Stomach smooth muscle (tissue), 2 donors: ENCODE measurements around the gene GRB2.
"Not testable (repeated sequence)": the region's sequence is repeated elsewhere in the genome, so short reads cannot be mapped to it uniquely, and the experiment has no call there.

ENCODE experiments used
- H3K27ac ChIP-seq: one replicate; pipeline ENCODE4 v1.7.0; 2013; ENCODE audit warnings: mild to moderate bottlenecking, low read length, inconsistent platforms
- H3K27me3 ChIP-seq, 2 donors: one replicate each; pipeline ENCODE4 v1.7.0; 2013; ENCODE audit warnings: low read length in 2 of 2; ENCODE audit not compliant: insufficient read depth in 2 of 2, control insufficient read depth in 1 of 2
- H3K36me3 ChIP-seq, 2 donors: one replicate each; pipeline ENCODE4 v1.7.0; 2013; ENCODE audit warnings: low read length in 2 of 2; ENCODE audit not compliant: control insufficient read depth in 2 of 2, insufficient read depth in 2 of 2
- H3K4me1 ChIP-seq: one replicate; pipeline ENCODE4 v1.7.0; 2013; ENCODE audit warnings: low read length; ENCODE audit not compliant: control insufficient read depth, insufficient read depth
- H3K4me3 ChIP-seq, 2 donors: one replicate each; pipeline ENCODE4 v1.7.0; 2013; ENCODE audit warnings: low read length in 2 of 2
- H3K9ac ChIP-seq, 2 donors: one replicate each; pipeline ENCODE4 v1.7.0; 2013; ENCODE audit warnings: low read length in 2 of 2, mild to moderate bottlenecking in 1 of 2
- H3K9me3 ChIP-seq, 2 donors: one replicate each; pipeline ENCODE4 v1.7.0; 2013; ENCODE audit warnings: low read length in 2 of 2; ENCODE audit not compliant: control insufficient read depth in 2 of 2
- donor health status: healthy.
- donor health status: Pancreatic carcinoma.

Gene GRB2

DNA sequence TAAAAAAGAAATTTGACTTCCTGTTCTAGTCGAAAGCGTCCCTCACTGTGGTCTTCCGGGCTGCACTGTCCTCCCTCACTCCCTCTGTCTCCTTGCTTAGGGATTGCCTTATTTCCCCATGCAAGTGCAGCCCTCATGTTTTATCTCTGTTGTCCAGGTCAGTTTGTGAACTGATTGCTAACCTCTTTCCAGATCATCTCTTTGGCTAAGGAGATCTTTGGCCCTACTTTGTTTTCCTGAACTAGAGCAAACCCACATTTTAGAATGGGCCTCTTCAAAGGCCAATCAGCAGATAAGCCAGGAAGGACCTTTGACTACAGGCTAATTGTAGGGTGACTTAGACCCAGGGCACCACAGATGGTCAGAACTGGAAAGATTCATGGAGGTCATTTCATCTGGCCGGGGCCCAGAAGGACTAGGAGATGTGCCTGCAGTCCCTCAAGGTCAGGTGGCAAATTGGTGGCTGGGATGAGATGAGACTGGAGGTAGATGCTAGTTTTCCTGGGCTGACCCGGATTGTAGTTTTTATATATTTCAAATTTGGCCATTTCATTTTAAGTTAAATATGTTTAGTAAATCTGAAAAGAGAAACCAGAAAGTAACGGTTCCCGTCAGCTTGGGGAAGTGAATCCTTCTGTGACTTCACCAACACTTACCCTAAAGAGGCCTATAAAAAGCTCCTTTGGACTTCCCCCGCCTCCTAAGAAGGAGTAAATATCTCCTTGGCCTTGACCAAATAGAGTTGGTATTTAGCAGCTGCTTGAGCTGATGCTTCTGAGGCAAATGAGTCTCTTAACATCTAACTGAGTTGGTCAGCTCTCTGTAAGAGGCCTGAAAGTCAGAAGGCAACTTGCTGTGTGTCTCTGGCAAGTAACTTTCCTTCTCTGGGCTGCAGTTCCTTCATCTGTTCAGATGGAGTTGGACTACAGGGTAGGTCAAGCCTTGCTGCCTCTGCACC lies 110.0 kb downstream of the GRB2 start:
- H3K27me3 ChIP-seq, result no peaks in the 10 kb centered on the region
- H3K4me1 ChIP-seq, result no peaks in the 10 kb centered on the region
- H3K9ac ChIP-seq, result no peak overlapping the region
- H3K36me3 ChIP-seq, result no peaks in the 10 kb centered on the region
- H3K27ac ChIP-seq, result no peak overlapping the region
- no peaks in the 10 kb centered on the region for H3K9me3 ChIP-seq
- H3K4me3 ChIP-seq, result no peak overlapping the region

GRCh38 chr17:75292810-75293448 lies 112.5 kb downstream of the GRB2 start:
- not testable (repeated sequence) for H3K9ac ChIP-seq, H3K9me3 ChIP-seq, H3K27ac ChIP-seq

DNA sequence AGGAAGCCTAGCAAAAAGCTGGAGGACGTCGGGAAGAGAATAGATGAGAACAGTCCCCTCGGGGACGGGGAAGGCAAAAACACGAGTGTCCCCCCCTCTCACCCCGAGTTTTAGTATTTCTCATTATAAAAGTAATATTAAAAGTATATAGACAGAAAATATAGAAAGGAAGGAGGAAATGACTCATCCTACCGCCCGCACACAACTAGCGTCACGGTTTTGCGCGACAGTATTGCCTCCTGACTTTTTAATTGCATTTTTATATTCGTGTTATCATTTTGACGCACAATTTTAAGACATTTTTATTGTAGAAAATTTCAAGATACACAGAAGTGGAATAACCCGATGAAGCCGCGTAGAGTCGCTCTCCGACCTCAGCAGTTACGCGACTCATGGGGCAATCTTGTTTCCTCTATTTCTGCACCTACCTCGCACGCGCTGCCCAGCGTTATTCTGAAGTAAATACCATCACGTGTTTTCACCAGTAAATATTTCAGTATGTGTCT lies 115.6 kb downstream of the GRB2 start:
- peak overlapping the region; percentile 76 for H3K27ac ChIP-seq
- H3K4me3 ChIP-seq, result peak overlapping the region; percentile 93 to 94
- peaks cover 5 to 10% of the 10 kb centered on the region in 2 donors for H3K36me3 ChIP-seq
- H3K4me1 ChIP-seq, result peaks cover 5% of the 10 kb centered on the region
- no peaks in the 10 kb centered on the region for H3K27me3 ChIP-seq
- peak overlapping the region; percentile 75 to 85 for H3K9ac ChIP-seq
- H3K9me3 ChIP-seq, result no peaks in the 10 kb centered on the region

More at GRCh38 chr17:75292810-75293448, 112.5 kb downstream of the GRB2 start:
- H3K27me3 ChIP-seq, H3K36me3 ChIP-seq, H3K4me3 ChIP-seq, H3K4me1 ChIP-seq: not testable (repeated sequence)

DNA sequence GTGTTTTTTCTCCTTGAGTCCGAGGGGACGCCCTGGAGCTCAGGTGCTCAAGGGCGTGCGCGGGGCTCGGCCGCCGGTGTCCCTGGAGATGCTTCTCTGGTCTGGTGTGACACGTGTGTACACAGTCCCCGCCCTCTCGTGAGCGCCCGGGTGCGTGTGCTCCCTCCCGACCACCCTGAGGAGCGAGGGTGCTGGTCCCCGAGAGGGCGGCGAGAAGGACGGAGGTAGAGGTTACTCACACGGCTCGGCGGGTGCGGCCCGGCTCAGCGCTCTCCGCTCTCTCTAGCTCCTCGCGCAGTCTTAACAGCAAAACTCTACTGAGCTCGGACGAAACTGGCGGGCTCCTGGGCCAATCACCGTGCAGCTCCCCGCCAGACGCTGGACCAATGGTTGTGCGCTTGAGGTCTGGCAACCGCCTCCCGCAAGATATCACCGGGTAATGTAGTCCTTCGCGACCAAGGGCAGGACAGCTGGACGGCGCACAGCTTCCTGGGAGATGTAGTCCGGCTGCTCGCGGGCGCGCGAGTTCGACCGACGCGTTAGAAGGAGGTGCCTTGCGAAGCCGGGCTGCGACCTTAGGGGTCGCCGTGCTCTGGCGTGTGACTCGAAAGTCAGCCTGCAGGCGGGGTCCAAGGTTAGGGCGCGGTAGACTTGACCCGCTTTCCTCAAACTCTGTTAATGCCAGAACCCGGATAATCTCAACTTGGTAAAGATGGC lies 116.2 kb downstream of the GRB2 start, which contains the start of gene SLC25A19:
SLC25A19 (minus strand) TSS at position 319 of the 717 bp plus-strand sequence. CDS start 2,669 bp downstream, outside the sequence.
- Histone ChIP-seq H3K4me3 (peak within 1 kb of the TSS; percentile 93 to 94), H3K4me1 (peaks cover 5% of the 10 kb centered on the region), H3K9me3 (no peaks in the 10 kb centered on the region), H3K36me3 (peaks cover 5 to 10% of the 10 kb centered on the region in 2 donors), H3K27me3 (no peaks in the 10 kb centered on the region), H3K27ac (peak within 1 kb of the TSS; percentile 76), H3K9ac (peak within 1 kb of the TSS; percentile 85 to 92)

DNA sequence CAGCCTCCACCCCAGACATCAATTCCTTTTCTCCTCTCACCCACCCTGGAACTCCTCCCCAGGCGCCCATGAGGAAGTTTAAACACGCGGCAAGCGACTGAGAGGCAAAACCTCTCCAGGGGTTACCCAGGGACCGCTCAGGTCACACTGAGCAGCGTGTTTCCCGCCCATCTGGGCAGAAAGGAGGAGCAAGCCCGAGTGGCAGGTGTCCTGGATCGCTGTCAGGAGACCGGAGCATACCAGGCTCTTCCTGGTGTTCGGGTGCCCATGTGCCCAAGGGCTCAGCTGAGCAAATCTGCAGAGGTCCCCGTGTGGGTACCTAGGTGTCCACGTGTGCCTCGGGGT lies 116.7 kb downstream of the GRB2 start:
- peak overlapping the region; percentile 76 for H3K27ac ChIP-seq
- peaks cover 5 to 10% of the 10 kb centered on the region in 2 donors for H3K36me3 ChIP-seq
- H3K9me3 ChIP-seq, result no peaks in the 10 kb centered on the region
- peak overlapping the region; percentile 82 to 92 for H3K9ac ChIP-seq
- no peaks in the 10 kb centered on the region for H3K27me3 ChIP-seq
- H3K4me3 ChIP-seq, result peak overlapping the region; percentile 93 to 94
- peaks cover 5% of the 10 kb centered on the region for H3K4me1 ChIP-seq

DNA sequence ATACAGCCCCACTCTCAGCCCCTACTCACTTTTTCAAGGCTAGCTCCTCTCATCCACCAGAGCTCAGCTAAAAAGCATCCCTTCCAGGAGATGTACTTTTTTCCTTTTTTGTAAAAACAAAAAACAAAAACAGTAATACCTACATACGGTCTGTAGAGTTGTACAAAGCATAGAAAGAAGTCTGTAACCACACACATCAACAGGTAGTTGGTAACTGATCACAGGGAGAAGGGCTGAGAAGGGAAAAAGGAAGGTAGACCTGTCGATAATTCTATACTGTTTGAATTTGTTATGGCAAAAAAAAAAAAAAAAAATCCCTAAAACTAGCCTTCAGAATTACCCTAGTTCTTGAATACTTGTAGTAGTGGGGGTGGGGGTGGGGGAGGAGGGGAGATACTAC lies 117.1 kb downstream of the GRB2 start:
- no peaks in the 10 kb centered on the region for H3K9me3 ChIP-seq
- H3K27ac ChIP-seq, result peak overlapping the region; percentile 76
- peak overlapping the region in 1 of 2 donors; percentile 92 for H3K9ac ChIP-seq
- H3K4me3 ChIP-seq, result peak overlapping the region; percentile 93 to 94
- H3K36me3 ChIP-seq, result peaks cover 5 to 11% of the 10 kb centered on the region in 2 donors
- H3K27me3 ChIP-seq, result no peaks in the 10 kb centered on the region
- H3K4me1 ChIP-seq, result peaks cover 5% of the 10 kb centered on the region

GRCh38 chr17:75287221-75287620 lies 118.3 kb downstream of the GRB2 start:
- Histone ChIP-seq H3K4me1 (peaks cover 5% of the 10 kb centered on the region), H3K36me3 (peaks cover 5 to 12% of the 10 kb centered on the region in 2 donors), H3K4me3 (no peak overlapping the region), H3K27me3 (no peaks in the 10 kb centered on the region), H3K9ac (no peak overlapping the region), H3K9me3 (no peaks in the 10 kb centered on the region), H3K27ac (no peak overlapping the region)

GRCh38 chr17:75285123-75285522 lies 120.4 kb downstream of the GRB2 start:
- no peak overlapping the region for H3K4me3 ChIP-seq
- H3K27me3 ChIP-seq, result no peaks in the 10 kb centered on the region
- H3K9me3 ChIP-seq, result no peaks in the 10 kb centered on the region
- H3K36me3 ChIP-seq, result peaks cover 5 to 15% of the 10 kb centered on the region in 2 donors
- no peak overlapping the region for H3K9ac ChIP-seq
- H3K4me1 ChIP-seq, result peaks cover 5% of the 10 kb centered on the region
- H3K27ac ChIP-seq, result no peak overlapping the region

DNA sequence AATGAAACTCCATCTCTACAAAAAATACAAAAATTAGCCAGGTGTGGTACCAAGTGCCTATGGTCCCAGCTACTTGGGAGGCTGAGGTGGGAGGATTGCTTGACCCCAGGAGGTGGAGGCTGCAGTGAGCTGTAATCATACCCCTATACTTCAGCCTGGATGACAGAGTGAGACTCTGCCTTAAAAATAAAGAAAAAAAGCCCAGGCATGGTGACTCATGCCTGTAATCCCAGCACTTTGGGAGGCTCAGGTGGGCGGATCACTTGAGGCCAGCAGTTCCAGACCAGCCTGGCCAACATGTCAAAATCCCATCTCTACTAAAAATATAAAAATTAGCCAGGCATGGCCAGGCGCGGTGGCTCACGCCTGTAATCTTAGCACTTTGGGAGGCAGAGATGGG lies 125.3 kb downstream of the GRB2 start:
- H3K27ac ChIP-seq, H3K27me3 ChIP-seq, H3K36me3 ChIP-seq, H3K9ac ChIP-seq, H3K4me3 ChIP-seq, H3K4me1 ChIP-seq, H3K9me3 ChIP-seq: not testable (repeated sequence)

DNA sequence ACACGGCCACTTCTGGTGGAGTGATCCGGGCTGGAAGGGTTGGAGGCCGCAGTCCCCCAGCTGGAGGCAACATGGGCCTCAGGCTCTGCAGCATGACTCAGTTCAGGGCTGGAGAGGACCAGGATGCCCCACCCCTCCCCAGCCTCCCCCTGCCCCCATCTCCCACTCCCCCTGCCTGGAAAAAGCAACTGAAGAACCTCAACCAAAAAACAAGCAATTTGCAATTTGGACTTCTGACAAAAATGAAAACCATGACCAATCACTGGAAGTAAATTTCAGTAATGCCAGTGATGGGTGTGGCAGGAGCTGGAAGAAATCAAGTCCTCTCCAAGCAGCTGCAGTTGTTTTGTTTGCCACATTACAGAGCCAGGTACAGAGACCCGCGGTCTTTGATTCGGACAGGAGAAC lies 127.8 kb downstream of the GRB2 start:
- H3K9me3 ChIP-seq, result no peaks in the 10 kb centered on the region
- H3K4me1 ChIP-seq, result peaks cover 12% of the 10 kb centered on the region
- no peak overlapping the region for H3K9ac ChIP-seq
- H3K36me3 ChIP-seq, result peaks cover 0 to 3% of the 10 kb centered on the region in 2 donors
- H3K27ac ChIP-seq, result no peak overlapping the region
- no peak overlapping the region for H3K4me3 ChIP-seq
- no peaks in the 10 kb centered on the region for H3K27me3 ChIP-seq
